ENCODE measurements around the gene NPAS2. TPM values are rescaled to one million over a fixed set of nuclear protein-coding genes. Genes with fewer than 3 reads are reported as not detected.

NPAS2 gene
- total and polyA plus RNA-seq, 2 of the 8 experiments (the other 6 are each of a cell fraction or from before 2014, with no cell fraction given), result 1.8 to 1.9 TPM

DNA sequence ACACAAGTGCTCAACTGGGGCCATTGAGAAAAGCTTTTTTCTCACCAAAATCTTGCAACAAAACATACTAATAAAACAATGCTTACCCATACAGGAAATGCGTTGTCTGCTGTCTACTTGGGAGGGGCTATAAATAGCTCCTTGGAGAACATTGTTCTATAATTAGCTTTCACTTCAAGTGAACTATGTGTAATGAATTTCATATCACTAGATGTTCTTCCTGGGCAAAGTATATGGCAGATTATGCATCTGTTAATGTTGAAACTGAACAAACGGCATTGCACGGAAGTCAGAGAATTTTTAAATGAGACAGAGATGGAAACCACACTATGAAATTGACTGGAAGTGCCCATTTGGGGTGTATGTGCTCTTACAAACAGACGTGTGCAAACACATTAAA is 6.4 kb upstream of the NPAS2 start (continued):
- TF ChIP-seq, protein P1, sequence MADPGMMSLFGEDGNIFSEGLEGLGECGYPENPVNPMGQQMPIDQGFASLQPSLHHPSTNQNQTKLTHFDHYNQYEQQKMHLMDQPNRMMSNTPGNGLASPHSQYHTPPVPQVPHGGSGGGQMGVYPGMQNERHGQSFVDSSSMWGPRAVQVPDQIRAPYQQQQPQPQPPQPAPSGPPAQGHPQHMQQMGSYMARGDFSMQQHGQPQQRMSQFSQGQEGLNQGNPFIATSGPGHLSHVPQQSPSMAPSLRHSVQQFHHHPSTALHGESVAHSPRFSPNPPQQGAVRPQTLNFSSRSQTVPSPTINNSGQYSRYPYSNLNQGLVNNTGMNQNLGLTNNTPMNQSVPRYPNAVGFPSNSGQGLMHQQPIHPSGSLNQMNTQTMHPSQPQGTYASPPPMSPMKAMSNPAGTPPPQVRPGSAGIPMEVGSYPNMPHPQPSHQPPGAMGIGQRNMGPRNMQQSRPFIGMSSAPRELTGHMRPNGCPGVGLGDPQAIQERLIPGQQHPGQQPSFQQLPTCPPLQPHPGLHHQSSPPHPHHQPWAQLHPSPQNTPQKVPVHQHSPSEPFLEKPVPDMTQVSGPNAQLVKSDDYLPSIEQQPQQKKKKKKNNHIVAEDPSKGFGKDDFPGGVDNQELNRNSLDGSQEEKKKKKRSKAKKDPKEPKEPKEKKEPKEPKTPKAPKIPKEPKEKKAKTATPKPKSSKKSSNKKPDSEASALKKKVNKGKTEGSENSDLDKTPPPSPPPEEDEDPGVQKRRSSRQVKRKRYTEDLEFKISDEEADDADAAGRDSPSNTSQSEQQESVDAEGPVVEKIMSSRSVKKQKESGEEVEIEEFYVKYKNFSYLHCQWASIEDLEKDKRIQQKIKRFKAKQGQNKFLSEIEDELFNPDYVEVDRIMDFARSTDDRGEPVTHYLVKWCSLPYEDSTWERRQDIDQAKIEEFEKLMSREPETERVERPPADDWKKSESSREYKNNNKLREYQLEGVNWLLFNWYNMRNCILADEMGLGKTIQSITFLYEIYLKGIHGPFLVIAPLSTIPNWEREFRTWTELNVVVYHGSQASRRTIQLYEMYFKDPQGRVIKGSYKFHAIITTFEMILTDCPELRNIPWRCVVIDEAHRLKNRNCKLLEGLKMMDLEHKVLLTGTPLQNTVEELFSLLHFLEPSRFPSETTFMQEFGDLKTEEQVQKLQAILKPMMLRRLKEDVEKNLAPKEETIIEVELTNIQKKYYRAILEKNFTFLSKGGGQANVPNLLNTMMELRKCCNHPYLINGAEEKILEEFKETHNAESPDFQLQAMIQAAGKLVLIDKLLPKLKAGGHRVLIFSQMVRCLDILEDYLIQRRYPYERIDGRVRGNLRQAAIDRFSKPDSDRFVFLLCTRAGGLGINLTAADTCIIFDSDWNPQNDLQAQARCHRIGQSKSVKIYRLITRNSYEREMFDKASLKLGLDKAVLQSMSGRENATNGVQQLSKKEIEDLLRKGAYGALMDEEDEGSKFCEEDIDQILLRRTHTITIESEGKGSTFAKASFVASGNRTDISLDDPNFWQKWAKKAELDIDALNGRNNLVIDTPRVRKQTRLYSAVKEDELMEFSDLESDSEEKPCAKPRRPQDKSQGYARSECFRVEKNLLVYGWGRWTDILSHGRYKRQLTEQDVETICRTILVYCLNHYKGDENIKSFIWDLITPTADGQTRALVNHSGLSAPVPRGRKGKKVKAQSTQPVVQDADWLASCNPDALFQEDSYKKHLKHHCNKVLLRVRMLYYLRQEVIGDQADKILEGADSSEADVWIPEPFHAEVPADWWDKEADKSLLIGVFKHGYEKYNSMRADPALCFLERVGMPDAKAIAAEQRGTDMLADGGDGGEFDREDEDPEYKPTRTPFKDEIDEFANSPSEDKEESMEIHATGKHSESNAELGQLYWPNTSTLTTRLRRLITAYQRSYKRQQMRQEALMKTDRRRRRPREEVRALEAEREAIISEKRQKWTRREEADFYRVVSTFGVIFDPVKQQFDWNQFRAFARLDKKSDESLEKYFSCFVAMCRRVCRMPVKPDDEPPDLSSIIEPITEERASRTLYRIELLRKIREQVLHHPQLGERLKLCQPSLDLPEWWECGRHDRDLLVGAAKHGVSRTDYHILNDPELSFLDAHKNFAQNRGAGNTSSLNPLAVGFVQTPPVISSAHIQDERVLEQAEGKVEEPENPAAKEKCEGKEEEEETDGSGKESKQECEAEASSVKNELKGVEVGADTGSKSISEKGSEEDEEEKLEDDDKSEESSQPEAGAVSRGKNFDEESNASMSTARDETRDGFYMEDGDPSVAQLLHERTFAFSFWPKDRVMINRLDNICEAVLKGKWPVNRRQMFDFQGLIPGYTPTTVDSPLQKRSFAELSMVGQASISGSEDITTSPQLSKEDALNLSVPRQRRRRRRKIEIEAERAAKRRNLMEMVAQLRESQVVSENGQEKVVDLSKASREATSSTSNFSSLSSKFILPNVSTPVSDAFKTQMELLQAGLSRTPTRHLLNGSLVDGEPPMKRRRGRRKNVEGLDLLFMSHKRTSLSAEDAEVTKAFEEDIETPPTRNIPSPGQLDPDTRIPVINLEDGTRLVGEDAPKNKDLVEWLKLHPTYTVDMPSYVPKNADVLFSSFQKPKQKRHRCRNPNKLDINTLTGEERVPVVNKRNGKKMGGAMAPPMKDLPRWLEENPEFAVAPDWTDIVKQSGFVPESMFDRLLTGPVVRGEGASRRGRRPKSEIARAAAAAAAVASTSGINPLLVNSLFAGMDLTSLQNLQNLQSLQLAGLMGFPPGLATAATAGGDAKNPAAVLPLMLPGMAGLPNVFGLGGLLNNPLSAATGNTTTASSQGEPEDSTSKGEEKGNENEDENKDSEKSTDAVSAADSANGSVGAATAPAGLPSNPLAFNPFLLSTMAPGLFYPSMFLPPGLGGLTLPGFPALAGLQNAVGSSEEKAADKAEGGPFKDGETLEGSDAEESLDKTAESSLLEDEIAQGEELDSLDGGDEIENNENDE (IDR thresholded peaks at IDR 0.05; ENCODE audit: insufficient replicate concordance, low read length), result no peak
- TF ChIP-seq JUN (IDR thresholded peaks at IDR 0.05; ENCODE audit: low read depth, low read length), result no peak
- TF ChIP-seq KDM1A (IDR thresholded peaks at IDR 0.05; ENCODE audit: borderline replicate concordance, low read length), result no peak
- TF ChIP-seq SP1 (IDR thresholded peaks at IDR 0.05; ENCODE audit: low read depth, low read length), result no peak
- TF ChIP-seq CHD2 (IDR thresholded peaks at IDR 0.05; ENCODE audit: low read length), result no peak
- TF ChIP-seq SP4 (IDR thresholded peaks at IDR 0.05; ENCODE audit: low read length), result no peak
- no peak for TF ChIP-seq RNF2 (IDR thresholded peaks at IDR 0.05; ENCODE audit: borderline replicate concordance, low read depth, low read length, missing control alignments, poor library complexity, severe bottlenecking)
- TF ChIP-seq SUZ12 (IDR thresholded peaks at IDR 0.05; ENCODE audit: low read length), result no peak
- no peak for TF ChIP-seq KDM5A (IDR thresholded peaks at IDR 0.05; ENCODE audit: low read length)
- TF ChIP-seq NRF1 (IDR thresholded peaks at IDR 0.05; ENCODE audit: low read depth, low read length), result no peak
- TF ChIP-seq PHF8 (conservative IDR thresholded peaks at IDR 0.05; ENCODE audit: low read depth, low read length), result no peak
- no peak for TF ChIP-seq FOSL1 (IDR thresholded peaks at IDR 0.05; ENCODE audit: insufficient read depth, low read depth, low read length)

Measured in H1 (cell line).